CD4-positive, alpha-beta T cell treated with Interferon gamma for 1 hour (primary cell): Measurements from ENCODE around the gene EFS.
"Not testable (repeated sequence)": the region's sequence is repeated elsewhere in the genome, so short reads cannot be mapped to it uniquely, and the experiment has no call there.

Source experiments
- DNase-seq: peaks from one replicate; pipeline ENCODE4 v3.0.0-alpha.2; 2020

The EFS gene

DNA sequence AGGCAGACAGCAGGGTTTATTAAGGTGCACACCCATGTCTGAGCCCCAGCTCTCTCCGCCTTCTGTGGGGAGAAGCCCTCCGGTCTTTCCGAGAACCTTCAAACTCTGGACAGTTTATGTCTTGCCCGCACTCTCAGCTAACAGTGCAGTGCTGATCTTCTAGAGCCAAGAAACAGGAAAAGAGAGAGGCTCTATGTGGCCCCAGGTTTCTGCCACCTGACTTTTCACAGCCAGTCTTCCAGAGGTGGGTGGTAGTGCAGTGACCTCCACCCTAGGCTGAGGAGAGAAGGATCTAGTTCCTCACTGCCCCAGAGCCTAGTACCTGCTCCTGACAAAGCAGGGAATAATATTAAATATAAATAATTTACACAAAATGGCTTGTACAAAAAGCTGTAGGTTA lies 8.3 kb downstream of the EFS start:
- no peak for DNase-seq

DNA sequence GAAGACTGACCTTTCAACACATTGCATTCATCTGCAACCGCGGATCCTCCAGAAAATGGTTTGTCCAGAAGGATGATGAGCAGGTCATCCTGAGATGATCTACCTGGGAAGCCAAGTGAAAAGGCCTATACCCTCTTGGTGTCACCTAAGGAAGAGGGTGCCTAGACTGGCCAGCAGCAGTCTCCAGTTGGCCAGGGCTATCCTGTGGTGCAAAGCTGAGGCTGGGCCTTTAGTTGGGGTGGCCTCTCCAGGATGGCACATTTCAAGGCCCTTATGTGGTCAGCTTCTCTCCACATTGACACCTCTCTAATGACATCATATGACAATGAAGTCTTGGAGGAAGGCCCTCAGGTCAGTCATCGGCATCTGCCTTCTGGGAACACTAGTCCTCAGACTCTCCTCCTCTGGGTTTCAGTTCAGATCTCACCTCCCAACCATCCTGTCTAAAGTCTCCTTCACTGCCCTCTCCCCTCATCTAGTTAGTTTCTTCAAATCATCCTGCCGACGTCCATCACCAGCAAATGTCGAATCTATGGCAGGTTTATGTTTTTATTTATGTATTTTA lies 9.0 kb downstream of the EFS start:
- DNase-seq, result no peak

DNA sequence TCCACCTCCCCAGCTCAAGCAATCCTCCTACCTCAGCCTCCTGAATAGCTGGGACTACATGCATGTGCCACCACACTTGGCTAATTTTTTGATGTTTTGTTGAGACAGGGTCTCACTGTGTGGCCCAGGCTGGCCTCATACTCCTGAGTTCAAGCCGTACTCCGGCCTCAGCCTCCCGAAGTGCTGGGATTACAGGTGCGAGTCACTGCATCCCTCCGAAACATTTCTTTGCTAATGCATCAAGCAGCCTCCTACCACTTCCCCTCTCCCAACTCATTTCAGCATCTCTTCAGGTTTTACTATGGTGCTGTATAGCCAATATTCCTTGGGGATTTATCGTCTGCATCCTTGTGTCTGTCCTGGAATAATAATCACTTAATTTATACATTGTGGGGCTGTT lies 10.0 kb downstream of the EFS start:
- no peak for DNase-seq

DNA sequence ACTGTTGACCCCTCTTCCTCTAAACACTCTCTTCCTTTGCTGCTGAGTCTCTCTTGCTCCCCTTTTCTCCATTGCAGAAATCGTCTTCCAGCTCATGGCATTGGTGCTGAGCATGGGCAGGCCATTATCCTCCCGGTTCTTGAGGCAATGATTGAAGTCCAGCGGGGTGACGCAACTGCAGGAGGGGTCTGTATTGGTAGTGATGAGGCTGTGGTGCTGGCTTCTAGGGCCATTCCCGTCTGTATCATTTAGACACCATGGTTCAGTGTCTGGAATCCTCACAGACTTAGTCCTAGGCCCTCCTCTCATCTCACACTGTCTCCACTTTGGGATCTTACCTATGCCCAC lies 11.6 kb downstream of the EFS start:
- DNase-seq, result no peak

DNA sequence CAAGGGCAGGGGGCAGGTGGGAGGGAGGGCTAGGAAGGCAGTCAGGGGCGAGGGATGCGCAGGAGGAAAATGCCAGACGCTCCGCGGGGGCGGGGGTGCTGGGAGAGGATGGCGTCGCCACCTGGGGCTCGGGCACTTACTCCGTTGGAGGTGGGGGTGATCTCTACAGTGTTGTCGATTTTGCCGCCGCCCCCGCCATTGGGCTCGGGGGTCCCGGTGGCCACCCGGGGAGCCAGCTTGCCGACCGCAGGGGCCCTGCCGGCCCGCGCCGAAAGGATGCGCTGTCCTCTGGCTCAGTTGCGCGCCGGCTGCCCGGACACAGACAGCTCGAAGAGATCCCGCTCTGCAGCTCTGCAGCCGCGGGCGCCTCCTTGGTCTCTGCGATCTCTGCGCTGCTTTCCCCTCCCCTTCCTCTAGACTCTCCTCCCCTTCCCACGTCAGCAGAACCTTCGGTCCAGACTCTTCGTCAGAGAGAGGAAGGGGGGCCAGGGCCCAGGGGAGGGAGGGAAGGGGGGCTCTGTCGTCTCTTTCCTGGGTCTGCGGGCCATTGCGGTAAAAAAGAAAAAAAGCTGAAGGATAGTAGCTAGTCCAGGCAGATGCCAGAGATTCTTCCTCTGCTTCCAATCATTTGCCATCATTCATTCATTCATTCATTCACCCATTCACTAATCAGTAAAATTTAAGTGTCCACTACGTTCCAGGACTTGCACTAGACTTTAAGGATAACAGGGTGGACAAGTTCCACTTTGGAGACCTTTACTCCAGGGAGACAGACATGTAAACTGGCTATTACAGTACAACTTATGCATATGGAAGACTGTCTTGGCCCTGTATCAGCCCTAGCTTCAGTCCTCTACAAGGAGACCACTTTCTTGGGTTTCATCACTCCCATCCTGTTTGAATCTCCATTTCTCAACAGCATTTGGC lies 12.2 kb downstream of the EFS start, which contains the start of gene SLC22A17:
Gene SLC22A17, minus strand, starts transcription at position 382 of the 927 bp plus-strand sequence.
- peak; percentile 74 for DNase-seq

DNA sequence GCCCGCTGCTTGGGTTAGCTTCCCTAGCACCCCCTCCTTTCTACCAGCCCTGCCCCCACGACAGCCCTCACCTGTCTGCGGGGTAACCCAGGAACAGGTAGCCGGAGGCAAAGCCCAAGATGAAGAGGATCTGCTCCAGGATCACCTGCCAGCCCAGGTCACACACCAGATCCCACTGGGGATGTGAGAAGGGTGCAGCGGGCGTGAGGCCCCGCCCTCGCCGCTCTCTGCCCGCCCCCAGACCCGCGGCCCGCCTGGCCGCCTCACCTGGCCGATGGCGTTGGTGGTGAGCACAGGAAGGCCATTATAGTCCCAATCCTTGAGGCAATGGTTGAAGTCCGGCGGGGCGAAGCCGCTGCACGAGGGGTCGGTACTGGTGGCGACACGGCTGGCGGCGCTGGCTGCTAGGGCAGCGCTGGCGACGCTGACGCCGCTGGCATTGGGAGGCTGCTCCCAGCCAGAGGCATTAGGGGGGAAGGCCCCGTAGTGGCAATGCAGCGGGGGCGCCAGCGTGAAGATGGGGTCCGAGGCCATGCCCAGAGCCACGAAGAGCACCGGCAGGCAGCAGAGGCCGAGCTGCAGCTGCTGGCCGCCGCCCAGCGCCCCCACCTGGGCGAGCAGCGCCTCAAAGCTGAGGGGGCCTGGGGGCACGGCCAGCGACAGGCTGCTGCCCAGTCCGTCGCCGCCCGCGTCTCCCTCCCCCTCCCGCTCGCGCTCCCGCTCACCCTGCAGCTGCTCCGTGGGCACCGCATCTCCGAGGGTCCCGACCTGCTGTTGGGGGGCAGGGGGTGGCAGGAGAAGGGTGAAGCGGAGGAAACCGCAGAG lies 13.1 kb downstream of the EFS start:
- DNase-seq, result no peak

DNA sequence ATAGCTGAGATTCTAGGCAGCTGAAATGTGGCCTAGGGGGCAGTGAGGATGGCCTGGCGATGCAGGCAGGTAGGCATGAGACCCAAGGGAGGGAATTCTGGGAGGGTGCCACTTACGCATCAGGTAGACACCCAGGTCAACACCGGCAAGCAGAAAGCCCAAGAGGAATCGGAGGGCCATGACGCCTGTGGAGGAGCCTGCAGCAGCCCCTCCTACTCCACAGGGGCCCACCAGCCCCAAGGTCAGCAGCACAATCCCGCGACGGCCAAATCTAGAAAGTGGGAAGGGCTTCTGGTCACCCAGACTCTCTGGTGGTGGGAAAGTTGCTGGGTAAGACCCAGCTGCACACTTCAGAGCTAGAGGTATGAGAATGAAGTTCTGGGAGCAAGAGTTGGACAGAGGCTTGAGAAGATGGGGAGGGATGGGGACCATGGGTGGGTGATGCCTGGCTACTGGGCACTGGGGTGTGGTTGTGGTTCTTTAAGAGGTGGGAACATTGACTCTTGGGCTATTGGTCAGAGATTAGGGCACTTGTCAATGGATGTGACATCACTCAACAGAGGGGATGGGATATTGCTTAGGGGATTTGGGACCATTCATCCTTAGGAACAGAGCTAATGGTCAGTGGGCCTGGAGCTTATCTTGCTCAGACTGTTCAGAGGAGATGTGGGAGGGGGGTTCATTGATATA lies 15.7 kb downstream of the EFS start:
- no peak for DNase-seq

DNA sequence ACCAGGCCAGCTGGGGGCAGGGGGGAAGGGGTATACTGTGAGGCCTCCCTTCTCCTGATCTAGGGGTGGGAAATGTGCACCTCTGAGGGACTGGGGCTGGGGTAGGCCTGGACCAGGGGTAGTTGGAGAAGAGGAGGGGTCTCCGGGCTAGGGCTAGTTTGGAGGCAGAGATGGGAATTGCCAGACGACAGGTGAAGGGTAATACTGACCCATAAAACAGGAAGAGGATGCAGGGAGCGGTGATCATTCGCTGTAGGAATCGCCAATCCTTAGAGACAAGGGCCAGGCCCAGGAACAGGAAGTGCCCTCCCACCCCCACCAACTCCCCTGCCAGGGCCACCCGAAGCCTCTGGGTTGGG lies 16.7 kb downstream of the EFS start:
- DNase-seq, result no peak

DNA sequence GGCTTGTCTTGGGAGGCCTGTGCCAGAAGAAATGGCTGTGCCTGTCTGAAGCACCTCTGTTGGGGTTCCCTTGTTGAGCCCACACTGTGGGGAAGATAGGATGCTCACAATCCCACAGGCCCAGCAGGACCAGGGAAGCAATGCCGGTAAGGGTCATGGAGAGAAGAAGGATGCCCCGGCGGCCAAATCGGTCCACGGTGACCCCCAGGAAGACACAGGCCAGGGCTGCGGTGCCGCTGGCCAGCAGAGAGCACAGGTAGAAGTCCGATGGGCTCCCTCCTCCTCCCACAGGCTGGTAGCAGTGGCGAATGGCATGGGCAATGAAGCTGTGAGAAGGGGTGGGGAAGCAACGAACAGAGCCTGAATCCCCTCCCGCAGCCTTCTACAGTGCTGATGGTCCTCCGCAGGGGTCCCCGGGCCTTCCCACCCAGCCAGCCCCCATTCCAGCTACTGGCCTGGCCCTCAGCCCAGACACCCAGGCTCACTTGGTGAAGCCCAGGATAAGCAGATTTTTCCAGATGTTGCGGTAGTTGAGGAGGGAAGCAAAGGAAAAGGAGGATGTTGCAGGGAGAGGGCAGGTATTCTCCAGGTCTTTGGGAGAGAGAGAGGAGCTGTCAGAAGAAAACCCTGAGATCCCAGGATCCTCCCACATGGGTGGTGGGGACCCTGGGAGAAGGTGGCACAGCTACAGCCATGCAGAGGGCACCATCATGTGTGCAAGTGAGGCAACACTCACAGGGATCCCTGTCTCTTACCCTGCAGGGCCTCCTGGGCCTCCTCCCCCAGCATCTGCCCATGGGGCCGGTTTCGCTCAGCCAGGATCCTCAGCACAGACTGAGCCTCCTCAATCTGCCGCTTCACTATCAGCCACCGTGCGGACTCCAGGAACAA lies 17.3 kb downstream of the EFS start:
- DNase-seq, result no peak

DNA sequence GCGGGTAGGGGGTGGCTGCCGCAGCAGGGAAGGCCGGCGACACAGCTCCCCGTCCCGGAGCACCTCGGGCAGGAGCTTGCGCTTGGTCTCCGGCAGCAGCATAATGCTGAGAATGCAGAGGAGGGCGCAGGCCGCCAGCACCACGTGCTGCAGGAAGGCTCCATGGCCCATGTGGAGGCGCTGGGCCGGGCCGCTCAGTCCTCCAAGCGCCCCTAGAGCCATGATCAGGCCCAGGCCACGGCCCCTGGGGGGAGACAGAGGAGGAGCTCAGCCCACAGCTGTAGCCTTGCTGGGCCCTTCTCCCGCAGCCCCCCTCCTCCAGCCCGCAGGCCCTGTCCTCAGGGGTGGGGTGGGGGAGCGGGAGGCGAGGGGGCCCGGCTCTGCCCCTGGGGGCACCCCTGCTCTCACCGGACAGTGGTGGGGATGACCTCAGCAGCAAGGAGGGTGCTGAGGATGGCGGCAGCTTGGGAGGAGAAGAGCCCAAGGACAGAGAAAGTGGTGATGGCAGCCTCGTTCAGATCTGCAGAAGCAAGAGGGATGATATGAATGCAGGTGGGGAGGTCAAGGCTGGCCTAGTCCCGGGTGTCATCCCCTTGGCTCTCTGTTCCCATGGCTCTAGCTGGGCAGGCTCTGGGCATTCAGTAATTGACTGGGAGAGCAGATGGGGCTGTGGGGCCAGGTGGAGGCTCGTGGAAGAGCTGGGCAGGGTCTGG lies 18.1 kb downstream of the EFS start:
- no peak for DNase-seq

DNA sequence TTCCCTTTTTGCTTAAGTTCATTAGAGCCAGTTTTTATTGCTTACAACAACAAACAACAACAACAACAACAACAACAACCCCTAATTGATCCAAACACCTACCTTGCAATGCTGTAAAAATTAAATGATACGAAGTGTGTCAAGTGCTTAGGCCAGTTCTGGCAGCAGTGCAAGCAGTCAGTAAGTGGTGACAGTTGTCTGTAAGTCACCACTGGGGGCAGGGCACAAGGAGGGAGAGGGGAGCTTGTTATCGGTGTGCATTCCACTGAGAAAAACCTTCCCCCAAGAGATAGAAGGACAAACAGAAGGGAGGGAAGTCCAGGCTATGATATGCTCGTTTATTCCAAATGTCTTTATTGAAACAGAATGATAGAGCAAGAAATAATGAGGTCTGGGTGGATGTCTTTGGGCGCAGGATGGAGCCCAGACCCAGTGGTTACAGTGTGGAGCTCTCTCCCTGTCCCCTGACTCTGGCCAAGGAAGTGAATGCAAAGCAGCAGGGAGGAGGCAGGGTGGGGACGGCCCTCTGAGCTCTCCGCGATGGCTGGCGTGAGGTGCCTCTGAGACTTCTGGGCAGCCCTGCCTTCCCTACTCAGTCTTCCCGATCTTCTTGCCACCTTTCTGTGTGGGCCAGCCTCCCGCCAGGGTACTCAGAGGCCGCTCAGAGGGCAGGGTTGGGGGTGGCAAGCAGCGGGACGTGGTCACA lies 18.8 kb downstream of the EFS start:
- no peak for DNase-seq

DNA sequence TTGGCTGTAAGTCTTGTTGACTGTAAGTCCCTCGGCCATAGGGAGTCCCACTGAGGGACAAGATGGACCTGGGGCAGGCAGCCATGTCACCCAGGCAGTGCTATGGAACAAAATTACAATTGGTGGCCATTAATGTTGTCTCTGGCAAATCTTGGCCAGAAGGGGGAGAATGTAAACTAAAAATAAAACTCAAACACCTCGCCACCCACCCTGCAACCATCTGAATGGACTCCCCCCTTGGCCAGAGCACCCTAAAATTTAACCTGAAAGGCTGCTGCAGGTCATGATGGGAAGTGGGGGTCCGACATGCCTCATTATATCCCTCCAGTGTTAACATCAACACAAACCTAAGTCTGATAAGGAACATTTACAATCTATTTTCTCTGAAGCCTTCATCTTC lies 20.5 kb downstream of the EFS start:
- DNase-seq, result no peak

DNA sequence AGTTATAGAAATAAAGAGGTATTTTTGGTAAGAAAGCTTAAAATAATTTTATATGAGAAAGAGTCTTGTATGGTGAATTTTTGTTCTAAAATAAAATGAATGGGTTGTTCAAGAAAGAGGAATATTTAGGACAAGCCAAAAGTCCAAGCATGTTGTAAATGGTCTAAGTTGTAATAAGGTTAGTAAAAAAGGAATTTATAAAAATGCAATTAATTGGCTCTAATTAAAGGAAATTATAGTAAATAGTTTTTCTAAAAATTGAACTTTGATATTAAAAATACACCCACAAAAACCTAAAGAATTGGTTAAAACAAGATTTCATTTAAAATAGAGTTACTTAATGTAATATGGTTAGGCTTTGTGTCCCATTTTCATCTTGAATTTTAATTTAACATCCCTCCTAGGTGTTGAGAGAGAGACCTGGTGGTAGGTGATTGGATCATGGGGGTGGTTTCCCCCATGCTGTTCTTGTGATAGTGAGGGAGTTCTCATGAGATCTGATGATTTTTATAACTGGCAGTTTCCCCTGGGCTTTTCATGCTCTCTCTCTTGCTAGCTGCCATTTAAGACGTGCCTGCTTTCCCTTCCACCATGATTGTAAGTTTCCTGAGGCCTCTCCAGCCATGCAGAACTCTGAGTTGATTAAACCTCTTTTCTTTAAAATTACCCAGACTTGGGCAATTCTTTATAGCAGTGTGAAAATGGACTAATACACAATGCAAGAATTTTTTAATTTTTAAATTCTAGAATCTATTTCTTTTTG lies 25.3 kb downstream of the EFS start:
- no peak for DNase-seq

DNA sequence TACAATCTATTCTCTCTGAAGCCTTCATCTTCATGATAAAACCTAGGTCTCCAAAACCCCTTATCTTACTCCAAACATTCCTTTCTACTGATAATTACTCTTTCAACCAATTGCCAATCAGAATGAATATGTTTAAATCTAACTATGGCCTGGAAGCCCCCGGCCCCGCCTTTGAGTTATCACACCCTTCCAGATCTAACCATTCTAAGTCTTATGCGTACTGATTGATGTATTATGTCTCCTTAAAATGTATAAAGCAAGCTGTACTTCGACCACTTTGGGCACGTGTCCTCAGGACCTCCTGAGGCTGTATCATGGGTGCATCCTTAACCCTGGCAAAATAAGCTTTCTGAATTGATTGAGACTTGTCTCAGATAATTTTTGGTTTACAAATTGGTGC lies 29.3 kb downstream of the EFS start:
- no peak for DNase-seq

DNA sequence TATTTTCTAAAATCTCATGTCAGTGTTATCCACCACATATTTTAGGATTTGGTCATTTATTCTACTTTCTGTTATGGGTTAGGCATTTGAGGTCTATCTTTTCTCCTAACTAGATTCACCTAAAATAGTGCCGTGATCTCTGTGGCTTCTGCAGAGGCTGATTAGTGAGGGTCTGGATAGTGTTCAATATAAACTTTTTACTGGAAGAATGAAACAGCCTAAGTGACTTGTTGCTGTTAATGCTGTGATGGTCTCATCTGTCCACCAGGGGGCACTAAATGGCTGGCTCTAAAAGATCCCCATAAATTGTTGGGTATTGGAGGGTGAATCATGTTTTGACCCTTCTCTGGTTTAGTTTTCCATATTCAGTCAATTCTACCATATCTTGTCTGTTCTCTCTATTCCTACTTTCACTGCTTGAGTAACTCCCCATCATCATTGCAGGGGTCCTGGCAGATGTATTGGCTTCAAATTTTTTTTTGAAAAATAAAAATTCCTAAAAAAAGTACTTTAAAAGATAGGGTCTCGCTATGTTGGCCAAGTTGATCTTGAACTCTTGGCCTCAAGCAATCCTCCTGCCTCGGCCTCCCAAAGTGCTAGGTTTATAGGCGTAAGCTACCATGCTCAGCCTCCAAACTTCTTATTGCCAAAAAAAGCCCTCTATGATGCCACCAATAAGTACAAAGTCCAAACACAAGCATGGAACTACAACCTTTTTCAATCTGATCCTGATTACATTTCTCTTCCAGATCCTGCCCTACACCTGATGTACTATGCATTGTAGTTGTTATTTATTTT lies 36.8 kb downstream of the EFS start:
- peak; percentile 57 for DNase-seq

DNA sequence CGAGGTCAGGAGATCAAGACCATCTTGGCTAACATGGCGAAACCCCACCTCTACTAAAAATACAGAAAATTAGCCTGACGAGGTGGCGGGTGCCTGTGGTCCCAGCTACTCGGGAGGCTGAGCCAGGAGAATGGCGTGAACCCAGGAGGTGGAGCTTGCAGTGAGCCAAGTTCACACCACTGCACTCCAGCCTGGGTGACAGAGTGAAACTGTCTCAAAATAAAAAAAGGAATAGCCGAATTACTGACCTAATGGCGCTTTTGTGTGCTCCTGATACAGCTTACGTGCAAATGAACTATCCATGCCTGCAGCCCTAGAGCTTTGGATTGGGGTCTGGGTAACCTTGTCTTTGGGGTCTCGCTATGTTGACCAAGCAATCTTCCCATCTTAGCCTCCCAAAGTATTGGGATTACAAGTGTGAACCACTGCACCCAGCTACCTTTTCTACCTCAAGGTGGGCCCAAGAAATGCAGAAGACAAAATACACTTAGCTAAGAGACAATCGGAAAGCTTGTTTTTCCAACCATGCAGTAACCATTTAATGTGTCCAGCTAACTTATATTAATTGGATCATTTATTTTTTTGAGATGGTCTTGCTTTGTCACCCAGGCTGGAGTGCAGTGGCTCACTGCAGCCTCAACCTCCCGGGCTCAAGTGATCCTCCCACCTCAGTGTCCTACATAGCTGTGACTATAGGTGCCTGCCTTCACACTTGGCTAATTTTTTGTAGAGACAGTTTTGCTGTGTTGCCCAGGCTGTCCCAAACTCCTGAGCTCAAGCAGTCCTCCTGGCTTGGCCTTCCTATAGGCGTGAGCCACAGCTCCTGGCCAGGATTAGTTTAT lies 38.3 kb downstream of the EFS start:
- no peak for DNase-seq

DNA sequence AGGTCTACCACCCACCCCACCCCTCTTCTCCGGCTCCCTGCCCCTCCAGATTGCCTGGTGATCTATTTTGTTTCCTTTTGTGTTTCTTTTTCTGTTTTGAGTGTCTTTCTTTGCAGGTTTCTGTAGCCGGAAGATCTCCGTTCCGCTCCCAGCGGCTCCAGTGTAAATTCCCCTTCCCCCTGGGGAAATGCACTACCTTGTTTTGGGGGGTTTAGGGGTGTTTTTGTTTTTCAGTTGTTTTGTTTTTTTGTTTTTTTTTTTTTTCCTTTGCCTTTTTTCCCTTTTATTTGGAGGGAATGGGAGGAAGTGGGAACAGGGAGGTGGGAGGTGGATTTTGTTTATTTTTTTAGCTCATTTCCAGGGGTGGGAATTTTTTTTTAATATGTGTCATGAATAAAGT lies 39.2 kb downstream of the EFS start:
- not testable (repeated sequence) for DNase-seq

DNA sequence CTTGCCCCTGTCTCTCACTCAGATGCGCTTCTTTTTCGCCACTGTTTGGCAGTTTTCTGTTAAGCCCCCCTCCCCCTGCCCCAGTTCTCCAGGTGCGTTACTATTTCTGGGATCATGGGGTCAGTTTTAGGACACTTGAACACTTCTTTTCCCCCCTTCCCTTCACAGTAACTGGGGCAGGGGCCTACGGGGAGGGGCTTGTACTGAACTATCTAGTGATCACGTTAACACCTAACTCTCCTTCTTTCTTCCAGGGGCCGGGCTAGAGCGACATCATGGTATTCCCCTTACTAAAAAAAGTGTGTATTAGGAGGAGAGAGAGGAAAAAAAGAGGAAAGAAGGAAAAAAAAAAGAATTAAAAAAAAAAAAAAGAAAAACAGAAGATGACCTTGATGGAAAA lies 40.0 kb downstream of the EFS start:
- DNase-seq, result no peak
